ENCODE data around the gene ABCD1.
"Not testable (repeated sequence)": the region's sequence is repeated elsewhere in the genome, so short reads cannot be mapped to it uniquely, and the experiment has no call there.

ABCD1 gene

GRCh38 chrX:153723351-153724251 lies 1.1 kb upstream of the ABCD1 start:
- no peak overlapping the region for H3K27ac ChIP-seq (ENCODE audit: low read length)
- H3K27me3 ChIP-seq (ENCODE audit: control insufficient read depth, insufficient read depth, low read length) = no peaks in the 10 kb centered on the region
- H3K36me3 ChIP-seq (ENCODE audit: control insufficient read depth, low read depth, low read length) = peaks cover 22% of the 10 kb centered on the region
- H3K9ac ChIP-seq (ENCODE audit: low read length) = peak overlapping the region; percentile 54
- H3K4me3 ChIP-seq (ENCODE audit: low read length) = peak overlapping the region; percentile 66
- peaks cover 15% of the 10 kb centered on the region for H3K4me1 ChIP-seq (ENCODE audit: control insufficient read depth, low read depth, low read length)
- H3K9me3 ChIP-seq (ENCODE audit: control insufficient read depth, low read depth, low read length) = peaks cover 6% of the 10 kb centered on the region

GRCh38 chrX:153725039-153725831 lies 579 bp downstream of the ABCD1 start:
- Histone ChIP-seq H3K36me3 (ENCODE audit: control insufficient read depth, low read depth, low read length) (peaks cover 7% of the 10 kb centered on the region), H3K4me1 (ENCODE audit: control insufficient read depth, low read depth, low read length) (peaks cover 15% of the 10 kb centered on the region), H3K27me3 (ENCODE audit: control insufficient read depth, insufficient read depth, low read length) (no peaks in the 10 kb centered on the region), H3K9me3 (ENCODE audit: control insufficient read depth, low read depth, low read length) (peaks cover 7% of the 10 kb centered on the region), H3K4me3 (ENCODE audit: low read length) (peak overlapping the region; percentile 40), H3K9ac (ENCODE audit: low read length) (no peak overlapping the region), H3K27ac (ENCODE audit: low read length) (no peak overlapping the region)

- H3K27ac ChIP-seq (ENCODE audit: low read length) = no peak overlapping the region
- H3K9me3 ChIP-seq (ENCODE audit: control insufficient read depth, low read depth, low read length) = peaks cover 6% of the 10 kb centered on the region
- H3K36me3 ChIP-seq (ENCODE audit: control insufficient read depth, low read depth, low read length) = peaks cover 1% of the 10 kb centered on the region
- H3K4me3 ChIP-seq (ENCODE audit: low read length) = no peak overlapping the region
- no peak overlapping the region for H3K9ac ChIP-seq (ENCODE audit: low read length)
- H3K27me3 ChIP-seq (ENCODE audit: control insufficient read depth, insufficient read depth, low read length) = no peaks in the 10 kb centered on the region
- H3K4me1 ChIP-seq (ENCODE audit: control insufficient read depth, low read depth, low read length) = peaks cover 15% of the 10 kb centered on the region
Observed at GRCh38 chrX:153725832-153726285, 1.2 kb downstream of the ABCD1 start.

GRCh38 chrX:153726286-153727122 lies 1.8 kb downstream of the ABCD1 start:
- Histone ChIP-seq H3K9ac (ENCODE audit: low read length) (peak overlapping the region; percentile 28), H3K4me3 (ENCODE audit: low read length) (peak overlapping the region; percentile 21), H3K27ac (ENCODE audit: low read length) (no peak overlapping the region), H3K27me3 (ENCODE audit: control insufficient read depth, insufficient read depth, low read length) (no peaks in the 10 kb centered on the region), H3K4me1 (ENCODE audit: control insufficient read depth, low read depth, low read length) (peaks cover 15% of the 10 kb centered on the region), H3K9me3 (ENCODE audit: control insufficient read depth, low read depth, low read length) (peaks cover 8% of the 10 kb centered on the region), H3K36me3 (ENCODE audit: control insufficient read depth, low read depth, low read length) (no peaks in the 10 kb centered on the region)

- Histone ChIP-seq H3K27ac (ENCODE audit: low read length) (no peak overlapping the region), H3K4me3 (ENCODE audit: low read length) (peak overlapping the region; percentile 21)
Observed at GRCh38 chrX:153727123-153727931, 2.7 kb downstream of the ABCD1 start.

GRCh38 chrX:153728095-153728494 lies 3.4 kb downstream of the ABCD1 start:
- H3K9me3 ChIP-seq (ENCODE audit: control insufficient read depth, low read depth, low read length) = peaks cover 9% of the 10 kb centered on the region
- H3K27ac ChIP-seq (ENCODE audit: low read length) = no peak overlapping the region
- H3K9ac ChIP-seq (ENCODE audit: low read length) = no peak overlapping the region
- no peaks in the 10 kb centered on the region for H3K27me3 ChIP-seq (ENCODE audit: control insufficient read depth, insufficient read depth, low read length)
- H3K4me3 ChIP-seq (ENCODE audit: low read length) = no peak overlapping the region
- peaks cover 10% of the 10 kb centered on the region for H3K4me1 ChIP-seq (ENCODE audit: control insufficient read depth, low read depth, low read length)
- no peaks in the 10 kb centered on the region for H3K36me3 ChIP-seq (ENCODE audit: control insufficient read depth, low read depth, low read length)

More at GRCh38 chrX:153727123-153727931, 2.7 kb downstream of the ABCD1 start:
- no peaks in the 10 kb centered on the region for H3K27me3 ChIP-seq (ENCODE audit: control insufficient read depth, insufficient read depth, low read length)
- H3K9ac ChIP-seq (ENCODE audit: low read length) = peak overlapping the region; percentile 28
- peaks cover 9% of the 10 kb centered on the region for H3K9me3 ChIP-seq (ENCODE audit: control insufficient read depth, low read depth, low read length)
- peaks cover 15% of the 10 kb centered on the region for H3K4me1 ChIP-seq (ENCODE audit: control insufficient read depth, low read depth, low read length)
- no peaks in the 10 kb centered on the region for H3K36me3 ChIP-seq (ENCODE audit: control insufficient read depth, low read depth, low read length)

- no peaks in the 10 kb centered on the region for H3K27me3 ChIP-seq (ENCODE audit: control insufficient read depth, insufficient read depth, low read length)
- peaks cover 10% of the 10 kb centered on the region for H3K4me1 ChIP-seq (ENCODE audit: control insufficient read depth, low read depth, low read length)
- no peaks in the 10 kb centered on the region for H3K36me3 ChIP-seq (ENCODE audit: control insufficient read depth, low read depth, low read length)
- peaks cover 9% of the 10 kb centered on the region for H3K9me3 ChIP-seq (ENCODE audit: control insufficient read depth, low read depth, low read length)
- H3K27ac ChIP-seq (ENCODE audit: low read length) = no peak overlapping the region
- H3K4me3 ChIP-seq (ENCODE audit: low read length) = no peak overlapping the region
- no peak overlapping the region for H3K9ac ChIP-seq (ENCODE audit: low read length)
Observed at GRCh38 chrX:153728951-153729631, 4.4 kb downstream of the ABCD1 start.

- H3K4me1 ChIP-seq (ENCODE audit: control insufficient read depth, low read depth, low read length); H3K4me3 ChIP-seq (ENCODE audit: low read length); H3K27me3 ChIP-seq (ENCODE audit: control insufficient read depth, insufficient read depth, low read length); H3K9me3 ChIP-seq (ENCODE audit: control insufficient read depth, low read depth, low read length); H3K36me3 ChIP-seq (ENCODE audit: control insufficient read depth, low read depth, low read length); H3K9ac ChIP-seq (ENCODE audit: low read length); H3K27ac ChIP-seq (ENCODE audit: low read length): not testable (repeated sequence)
Observed at GRCh38 chrX:153730115-153730514, 5.5 kb downstream of the ABCD1 start.

GRCh38 chrX:153731117-153731844 lies 6.6 kb downstream of the ABCD1 start:
- H3K4me3 ChIP-seq (ENCODE audit: low read length) = no peak overlapping the region
- no peaks in the 10 kb centered on the region for H3K36me3 ChIP-seq (ENCODE audit: control insufficient read depth, low read depth, low read length)

GRCh38 chrX:153731845-153732215 lies 7.2 kb downstream of the ABCD1 start:
- Histone ChIP-seq H3K27ac (ENCODE audit: low read length) (no peak overlapping the region), H3K4me3 (ENCODE audit: low read length) (no peak overlapping the region), H3K27me3 (ENCODE audit: control insufficient read depth, insufficient read depth, low read length) (no peaks in the 10 kb centered on the region), H3K4me1 (ENCODE audit: control insufficient read depth, low read depth, low read length) (peaks cover 10% of the 10 kb centered on the region), H3K36me3 (ENCODE audit: control insufficient read depth, low read depth, low read length) (no peaks in the 10 kb centered on the region), H3K9ac (ENCODE audit: low read length) (no peak overlapping the region), H3K9me3 (ENCODE audit: control insufficient read depth, low read depth, low read length) (peaks cover 9% of the 10 kb centered on the region)

More at GRCh38 chrX:153731117-153731844, 6.6 kb downstream of the ABCD1 start:
- H3K4me1 ChIP-seq (ENCODE audit: control insufficient read depth, low read depth, low read length) = peaks cover 10% of the 10 kb centered on the region
- H3K27me3 ChIP-seq (ENCODE audit: control insufficient read depth, insufficient read depth, low read length) = no peaks in the 10 kb centered on the region
- no peak overlapping the region for H3K9ac ChIP-seq (ENCODE audit: low read length)
- no peak overlapping the region for H3K27ac ChIP-seq (ENCODE audit: low read length)
- peaks cover 9% of the 10 kb centered on the region for H3K9me3 ChIP-seq (ENCODE audit: control insufficient read depth, low read depth, low read length)

Data from iPS-18a (cell line).